Measurements from ENCODE around the gene ANXA7.
"Not testable (repeated sequence)": the region's sequence is repeated elsewhere in the genome, so short reads cannot be mapped to it uniquely, and the experiment has no call there.

Gene ANXA7

GRCh38 chr10:73339436-73339835, 74.4 kb downstream of the ANXA7 start:
- DNase-seq (ENCODE audit: low read depth in 2 of 2): no peak

- DNase-seq (ENCODE audit: low read depth in 2 of 2): no peak
These were observed 75.0 kb downstream of the ANXA7 start for GRCh38 chr10:73338801-73339368.

- DNase-seq (ENCODE audit: low read depth in 2 of 2): no peak
These were observed 80.7 kb downstream of the ANXA7 start for GRCh38 chr10:73333202-73333601.

GRCh38 chr10:73332379-73332778, 81.5 kb downstream of the ANXA7 start:
- no peak for DNase-seq (ENCODE audit: low read depth in 2 of 2)

GRCh38 chr10:73328523-73328922, 85.3 kb downstream of the ANXA7 start:
- not testable (repeated sequence) for DNase-seq (ENCODE audit: low read depth in 2 of 2)

- DNase-seq (ENCODE audit: low read depth in 2 of 2): not testable (repeated sequence)
These were observed 88.6 kb downstream of the ANXA7 start for GRCh38 chr10:73325290-73325689.

Measured in fibroblast of skin of left quadriceps (primary cell).